ENCODE data around the gene FADS2. TPM values are rescaled to one million over a fixed set of nuclear protein-coding genes. Genes with fewer than 3 reads are reported as not detected.

The FADS2 gene
- total RNA-seq, 1 experiment from 2014 or later = not detected

DNA sequence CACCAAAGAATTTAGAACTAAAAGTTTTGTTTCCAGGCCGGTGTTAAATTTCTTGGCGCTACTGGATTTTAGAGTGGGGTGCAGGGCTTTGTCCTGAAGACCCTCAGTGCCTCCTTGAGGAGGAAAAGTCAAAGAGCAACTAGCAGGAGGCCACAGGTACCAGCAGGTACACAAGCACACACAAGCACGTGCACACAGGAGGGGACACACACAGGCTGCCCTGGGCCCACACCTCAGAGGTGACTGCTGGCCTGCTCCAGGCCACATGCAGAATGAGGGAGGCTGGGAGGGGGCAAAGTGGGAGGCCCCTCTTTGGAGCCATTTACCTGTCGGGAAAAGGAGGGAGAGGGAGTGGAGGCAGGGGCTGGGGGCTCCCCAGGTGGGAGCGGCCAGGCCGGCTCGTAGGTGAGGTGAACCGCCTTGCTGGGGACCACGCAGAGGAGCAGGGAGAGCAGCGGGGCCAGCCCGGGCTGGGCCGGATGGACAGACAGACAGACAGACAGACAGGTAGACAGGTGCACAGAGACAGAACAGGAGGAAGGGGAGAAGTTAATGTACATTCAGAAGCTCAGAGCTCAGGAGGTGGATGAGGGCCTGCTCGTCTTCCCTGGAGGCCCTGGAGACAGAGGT lies 77.1 kb downstream of the FADS2 start:
- no peak for DNase-seq (ENCODE audit: low spot score)

DNA sequence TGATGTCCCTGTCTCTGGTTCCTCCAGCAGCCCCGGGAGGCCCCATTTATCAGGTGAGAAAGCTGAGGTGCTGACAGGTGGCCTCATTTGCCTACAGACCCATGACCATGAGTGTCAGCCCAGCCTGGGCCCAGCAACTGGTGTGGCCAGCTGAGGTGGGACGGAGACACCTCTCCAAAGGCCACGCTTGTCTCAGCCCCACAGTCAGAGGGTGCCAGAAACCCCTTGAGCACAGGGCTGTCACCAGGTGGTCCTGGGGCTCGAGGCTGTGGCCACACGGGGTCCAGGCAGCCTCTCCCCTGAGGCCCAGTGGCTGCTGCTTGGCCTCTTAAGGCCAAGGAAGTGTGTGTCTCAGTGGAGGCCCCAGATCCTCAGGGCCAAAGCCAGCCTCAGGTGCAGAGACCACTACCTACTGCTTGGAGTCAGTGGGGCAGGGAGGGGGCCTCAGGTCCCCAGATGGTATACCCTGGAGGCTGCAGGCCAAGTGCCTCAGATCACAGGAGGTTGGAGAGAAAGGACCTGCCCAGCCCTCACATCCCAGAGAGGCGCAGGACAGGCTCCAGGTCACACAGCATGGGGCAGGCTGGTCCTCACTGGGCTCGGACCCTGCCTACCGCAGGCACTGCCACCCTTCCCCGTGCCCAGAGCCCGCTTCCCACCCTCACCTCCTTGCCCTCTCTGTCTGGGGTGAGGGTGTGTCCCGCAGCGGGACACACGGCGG lies 77.9 kb downstream of the FADS2 start:
- DNase-seq (ENCODE audit: low spot score) = no peak

DNA sequence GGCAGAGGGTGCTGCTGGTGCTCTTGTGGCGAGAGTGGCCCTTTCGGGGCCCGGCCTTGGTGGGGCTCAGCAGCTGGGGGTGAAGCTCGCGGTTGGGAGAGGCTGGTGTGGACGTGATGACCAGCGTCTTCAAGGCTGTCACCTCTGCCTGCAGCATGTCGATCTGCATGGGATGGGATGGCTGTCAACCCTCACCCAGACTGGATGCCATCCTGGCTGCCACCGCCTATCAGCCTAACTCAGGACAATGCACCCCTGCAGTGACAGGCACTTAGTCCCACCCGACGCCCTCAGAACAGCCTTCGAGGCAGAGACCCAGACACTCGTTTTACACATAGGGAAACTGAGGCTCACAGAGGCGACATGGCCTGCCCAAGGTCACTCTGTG lies 78.4 kb downstream of the FADS2 start:
- no peak for DNase-seq (ENCODE audit: low spot score)

DNA sequence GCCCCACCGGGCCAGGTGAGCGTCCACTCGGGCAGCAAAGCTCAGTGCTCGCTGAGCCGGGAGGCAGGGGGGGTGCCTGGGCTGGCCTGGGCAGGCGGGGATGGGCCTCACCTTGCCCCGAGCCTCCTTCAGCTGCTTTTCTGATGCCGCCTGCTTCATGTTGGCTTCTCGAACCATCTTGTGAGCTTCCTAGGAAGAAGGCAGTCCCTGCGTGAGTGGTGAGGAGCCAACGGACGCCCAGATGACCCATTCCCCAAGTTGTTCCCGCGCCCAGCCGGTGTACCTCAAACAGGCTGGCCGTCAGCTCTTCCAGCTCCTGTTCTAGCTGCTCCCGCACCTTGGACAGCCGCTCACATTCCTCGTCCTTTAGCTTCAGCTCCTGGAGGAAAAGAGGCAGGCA lies 79.2 kb downstream of the FADS2 start:
- no peak for DNase-seq (ENCODE audit: low spot score)

DNA sequence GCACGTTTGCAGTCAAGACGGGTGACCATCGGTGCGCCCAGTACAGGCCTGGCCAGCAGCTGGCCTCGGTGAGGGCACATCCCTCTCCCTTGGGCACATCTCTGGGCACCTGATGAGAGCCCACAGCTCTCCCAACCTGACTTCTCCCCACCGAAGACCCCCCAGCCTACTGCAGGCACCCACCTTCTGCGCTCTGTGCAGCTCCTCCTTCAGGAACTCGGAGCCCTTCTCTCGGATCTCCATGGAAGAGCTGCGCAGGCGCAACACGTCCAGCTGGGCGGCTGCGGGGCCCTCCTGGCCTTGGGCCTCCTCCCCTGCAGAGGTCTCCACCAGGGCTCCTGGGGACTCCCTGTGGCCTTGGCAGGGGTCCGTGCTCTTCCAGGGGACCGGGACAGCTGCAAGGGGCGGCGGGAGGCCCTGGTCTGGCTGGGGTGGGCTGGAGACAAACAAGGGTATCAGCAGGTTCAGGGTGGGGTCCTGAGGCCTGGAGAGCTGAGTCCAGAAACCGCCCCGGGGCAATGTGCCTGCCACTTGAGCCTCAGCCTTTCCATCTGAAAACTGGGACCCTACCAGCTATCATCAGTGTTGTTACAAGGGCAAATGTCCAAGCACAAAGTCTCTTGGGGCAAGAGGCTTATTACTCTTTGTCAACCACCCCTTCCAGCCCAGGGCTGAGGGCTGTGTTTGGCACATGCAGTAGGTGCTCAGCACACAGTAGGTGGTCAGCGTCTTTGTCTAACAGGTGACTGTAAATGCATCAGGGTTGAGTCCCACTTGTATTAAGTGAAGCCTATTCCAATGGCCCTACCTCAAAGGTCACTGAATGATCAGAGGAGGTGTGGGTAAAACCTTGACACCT lies 80.0 kb downstream of the FADS2 start:
- DNase-seq (ENCODE audit: low spot score) = no peak

DNA sequence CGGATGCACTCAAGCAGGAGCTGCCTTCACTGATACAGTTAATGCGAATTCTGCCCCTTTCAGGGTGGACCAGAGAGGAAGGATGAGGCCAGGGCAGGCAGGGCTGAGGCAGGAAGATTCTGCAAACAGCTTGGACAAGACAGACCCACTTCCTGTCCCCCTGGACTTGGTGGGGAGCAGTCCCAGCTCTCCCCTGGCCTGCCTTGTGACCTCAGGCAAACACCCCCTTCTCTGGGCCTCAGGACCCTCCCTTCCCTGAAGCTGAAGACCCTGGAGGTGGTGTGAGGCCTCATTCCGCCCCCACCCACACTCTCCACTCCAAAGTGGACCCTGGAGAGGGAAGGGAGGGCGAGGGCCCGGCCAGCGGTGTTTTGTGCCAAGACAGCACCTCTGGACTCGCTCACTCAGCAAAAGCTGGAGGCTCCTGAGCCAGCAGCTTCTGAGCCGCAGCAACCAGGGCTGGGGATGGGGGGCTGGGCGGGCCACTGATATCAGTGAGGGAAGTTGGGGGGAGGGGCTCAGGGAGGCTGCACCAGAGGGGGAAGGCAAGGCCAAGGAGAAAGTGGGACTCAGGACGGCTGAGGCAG lies 80.7 kb downstream of the FADS2 start:
- DNase-seq (ENCODE audit: low spot score) = no peak

DNA sequence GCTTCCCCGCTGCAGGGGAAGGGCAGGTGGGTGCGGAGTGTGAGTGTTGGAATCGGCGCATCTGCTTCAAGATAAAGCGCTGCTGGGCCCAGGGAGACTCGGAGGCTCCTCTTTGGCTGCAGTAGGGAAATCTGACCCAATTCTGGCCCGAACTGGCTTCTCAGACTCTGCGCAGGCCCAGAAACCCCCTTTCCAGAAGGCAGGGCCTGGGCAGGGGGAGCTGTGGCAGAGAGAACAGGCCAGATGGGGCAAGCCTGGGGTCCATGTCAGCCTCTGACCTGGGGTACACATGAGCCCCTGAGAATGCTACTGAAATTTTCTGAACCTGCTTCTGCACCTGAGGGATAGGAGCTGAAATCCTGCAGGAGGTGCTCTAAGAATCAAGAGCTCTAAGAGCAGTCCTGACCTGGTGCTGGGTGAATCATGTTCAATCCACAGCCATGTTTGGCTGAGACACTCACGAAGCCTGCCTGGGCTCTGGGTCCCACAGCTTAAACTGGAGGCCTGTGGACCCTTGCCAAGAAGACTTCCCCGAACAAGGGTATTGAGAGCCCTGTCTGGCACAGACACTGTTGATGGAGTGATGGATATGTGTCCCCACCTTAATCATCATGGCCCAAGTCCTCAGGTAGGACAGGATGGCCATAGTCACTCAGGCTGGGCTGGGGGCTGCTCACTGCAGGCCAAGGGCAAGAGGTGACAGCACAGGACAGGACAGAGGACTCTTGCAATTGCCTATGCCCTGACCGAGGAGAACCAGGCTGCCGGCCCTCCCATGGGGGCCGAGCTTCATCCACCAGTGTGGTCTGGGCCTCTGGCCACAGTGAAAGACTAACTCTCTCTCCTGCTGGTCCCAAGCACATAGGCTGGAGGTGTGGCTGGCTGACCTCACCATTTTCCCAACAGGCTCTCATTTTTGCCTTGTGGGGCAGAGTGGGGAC lies 82.4 kb downstream of the FADS2 start:
- DNase-seq (ENCODE audit: low spot score) = no peak

DNA sequence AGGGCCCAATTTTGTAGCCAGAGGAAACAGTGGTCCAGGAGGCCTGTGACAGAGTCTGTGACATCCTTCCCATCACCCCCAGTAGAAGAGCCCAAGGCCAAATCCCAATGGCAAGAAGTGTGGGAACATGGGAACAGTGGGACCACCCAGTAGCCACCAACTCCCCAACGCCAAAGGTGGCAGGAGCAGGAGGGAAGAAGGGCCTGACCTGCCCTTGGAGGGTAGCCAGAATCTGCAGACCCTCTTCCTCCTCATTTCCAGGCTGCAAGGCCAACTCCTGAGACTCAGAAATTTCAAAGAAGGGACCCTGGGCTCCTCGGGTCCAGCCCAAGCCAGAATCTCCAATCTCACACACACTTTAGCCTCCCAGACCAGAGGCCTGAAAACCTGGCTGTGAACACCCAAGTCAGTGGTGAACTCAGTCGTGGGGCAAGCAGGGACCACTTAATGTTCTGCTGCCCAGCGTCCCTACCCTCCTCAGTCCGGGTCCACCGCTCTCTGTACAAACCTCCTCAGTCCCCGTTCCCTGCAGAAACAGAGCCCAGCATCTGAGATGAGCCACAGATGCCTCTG lies 83.1 kb downstream of the FADS2 start:
- no peak for DNase-seq (ENCODE audit: low spot score)

DNA sequence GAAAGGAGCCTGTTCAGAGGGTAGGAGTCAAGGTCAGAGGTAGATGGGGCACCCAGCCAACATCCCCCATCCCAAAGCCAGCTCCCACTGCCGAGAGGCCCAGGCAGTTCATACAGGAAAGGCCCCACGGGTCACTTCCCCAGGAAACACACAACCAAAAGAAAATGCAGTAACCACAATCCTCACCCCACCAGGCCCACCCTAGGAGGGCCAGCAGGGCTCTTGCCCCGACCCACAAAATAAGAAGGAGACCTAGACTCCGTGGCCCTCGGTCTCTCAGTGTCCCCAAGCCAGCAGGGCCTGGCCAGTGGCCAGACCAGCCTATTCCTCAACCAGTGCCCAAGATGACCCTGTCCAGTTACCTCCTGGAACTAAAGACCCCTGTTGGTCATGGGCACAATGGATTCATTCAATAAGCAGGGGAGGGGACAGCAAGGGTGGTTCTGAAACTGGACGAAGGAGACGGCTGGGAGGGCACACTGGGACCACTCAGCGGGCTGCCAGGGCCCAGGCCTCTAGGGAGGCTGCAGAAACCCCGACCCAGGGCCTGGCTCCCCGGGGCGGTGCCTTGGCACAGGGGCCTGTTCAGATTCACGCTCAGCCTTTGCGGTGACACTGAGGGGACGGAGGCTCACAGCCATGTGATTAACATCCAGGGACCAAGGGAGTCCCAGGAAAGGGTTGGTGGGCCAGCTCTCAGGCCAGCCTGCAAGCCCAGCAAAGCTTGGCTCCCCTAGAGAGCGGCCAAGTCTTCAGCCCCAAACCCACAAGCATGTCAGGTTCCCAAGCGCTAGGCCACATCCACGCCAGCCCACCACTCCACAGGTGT lies 83.8 kb downstream of the FADS2 start:
- no peak for DNase-seq (ENCODE audit: low spot score)

DNA sequence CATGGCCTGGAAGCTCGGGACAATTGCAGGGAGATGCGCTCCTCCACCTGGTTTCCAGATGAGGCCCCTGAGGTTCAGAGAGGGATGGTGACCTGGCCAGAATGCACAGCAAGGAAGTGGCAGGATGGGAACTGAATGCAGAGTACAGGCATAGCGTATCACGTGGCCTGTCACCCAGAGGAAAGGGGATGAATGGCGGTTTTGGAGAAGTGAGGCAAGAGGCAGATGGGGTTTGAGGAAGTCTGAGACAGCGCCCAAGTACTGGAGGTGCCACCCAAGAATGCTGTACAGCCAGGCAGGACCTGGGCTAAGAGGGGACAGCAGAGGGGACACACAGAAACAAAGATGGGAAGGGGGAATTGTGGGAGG lies 84.4 kb downstream of the FADS2 start:
- DNase-seq (ENCODE audit: low spot score) = no peak

DNA sequence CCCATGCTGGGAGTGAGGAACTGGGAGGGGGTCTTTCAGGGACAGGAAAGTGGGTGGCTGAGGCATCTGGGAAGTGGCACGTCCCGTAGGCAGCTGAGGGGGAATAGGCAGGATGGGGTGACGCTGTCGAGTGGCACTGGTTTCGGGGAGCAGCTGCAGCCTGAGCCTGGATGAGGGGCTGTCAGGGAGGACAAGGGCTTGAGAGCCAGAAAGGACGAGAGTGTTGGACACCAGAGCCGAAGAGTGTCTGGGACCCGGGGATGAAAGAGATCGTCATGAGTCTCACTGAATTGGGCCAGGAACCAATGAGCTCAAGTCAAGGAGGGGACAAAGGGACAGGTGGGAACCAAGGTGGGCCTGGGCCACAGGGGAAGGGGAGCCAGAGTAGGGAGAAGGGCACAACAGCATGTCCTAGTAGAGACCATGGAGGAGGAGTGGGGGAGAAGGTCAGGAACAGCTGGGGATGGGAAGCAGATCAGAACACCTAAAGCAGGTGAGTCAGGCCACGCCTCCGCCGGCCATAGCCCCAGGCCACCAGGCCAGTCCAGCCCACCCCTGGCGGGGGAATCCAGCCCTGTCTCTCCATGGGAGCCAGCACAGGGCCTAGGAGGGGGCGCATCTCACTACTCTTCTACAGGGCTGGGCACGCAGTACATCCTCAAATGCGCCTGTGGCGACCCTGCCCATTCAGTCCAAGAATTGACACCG lies 85.0 kb downstream of the FADS2 start:
- no peak for DNase-seq (ENCODE audit: low spot score)

DNA sequence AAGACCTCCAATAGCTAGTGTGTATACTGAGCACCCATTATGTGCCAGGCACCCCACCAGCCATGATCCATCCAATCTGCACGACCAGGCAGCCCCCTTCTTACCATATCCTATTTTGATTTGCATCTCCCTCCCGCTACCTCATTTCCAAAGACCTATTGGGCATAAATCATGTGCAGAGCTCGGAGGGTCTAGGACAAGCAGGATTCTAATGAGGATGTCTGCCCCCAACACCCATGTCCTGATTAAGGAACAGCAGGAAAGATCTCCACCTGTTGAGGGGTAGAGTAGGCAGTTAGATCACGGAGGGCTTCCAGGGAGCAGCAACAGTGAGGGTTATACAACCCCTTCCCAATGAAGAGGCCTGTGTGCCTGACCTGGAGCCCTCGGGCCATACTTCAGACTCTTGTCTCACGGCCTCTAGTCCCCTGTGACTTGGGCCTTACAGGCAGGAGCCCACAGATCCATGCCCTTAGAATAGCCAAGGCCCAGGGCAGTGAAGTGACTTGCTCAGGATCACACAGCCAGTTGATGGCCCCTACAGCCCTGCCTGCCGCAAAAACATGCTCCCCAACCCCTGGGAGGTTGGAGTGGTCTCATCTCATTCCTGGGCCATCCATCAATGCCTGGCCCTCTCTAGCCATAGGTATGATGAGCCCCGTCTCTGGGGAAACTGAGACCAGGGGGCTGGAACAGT lies 85.7 kb downstream of the FADS2 start:
- no peak for DNase-seq (ENCODE audit: low spot score)

DNA sequence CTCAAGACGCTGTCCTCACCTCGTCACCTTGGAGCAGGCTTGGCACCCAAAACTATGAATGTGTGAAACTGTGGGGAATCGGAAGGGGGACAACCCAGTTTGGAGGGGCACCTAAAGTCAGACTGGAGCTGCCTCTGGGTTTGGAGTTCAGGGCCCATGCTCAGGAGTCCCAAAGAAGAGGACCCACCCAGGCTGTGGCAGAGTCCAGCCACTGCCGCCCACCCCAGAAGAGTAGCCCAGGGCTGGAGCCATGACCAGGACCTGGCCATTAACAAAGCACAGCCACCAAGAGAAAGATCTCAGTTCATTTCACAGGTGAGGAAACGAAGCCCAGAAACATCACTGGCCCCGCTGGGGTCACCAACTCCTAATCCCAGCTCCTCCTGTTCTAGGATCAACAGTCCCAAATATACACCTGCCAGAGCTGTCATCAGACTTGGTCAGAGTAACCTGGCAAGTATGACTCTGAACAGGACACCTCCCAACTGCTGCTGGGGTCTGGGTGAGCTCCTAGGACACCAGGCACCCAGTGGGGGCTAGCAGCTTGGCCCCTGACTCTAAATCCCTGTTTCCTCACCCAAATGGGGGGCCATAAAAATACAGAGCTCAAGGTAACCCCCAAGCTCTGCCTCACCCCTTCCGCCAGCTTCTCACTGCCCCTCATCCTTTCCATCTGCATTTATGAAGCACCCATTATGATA lies 86.5 kb downstream of the FADS2 start:
- DNase-seq (ENCODE audit: low spot score) = no peak

DNA sequence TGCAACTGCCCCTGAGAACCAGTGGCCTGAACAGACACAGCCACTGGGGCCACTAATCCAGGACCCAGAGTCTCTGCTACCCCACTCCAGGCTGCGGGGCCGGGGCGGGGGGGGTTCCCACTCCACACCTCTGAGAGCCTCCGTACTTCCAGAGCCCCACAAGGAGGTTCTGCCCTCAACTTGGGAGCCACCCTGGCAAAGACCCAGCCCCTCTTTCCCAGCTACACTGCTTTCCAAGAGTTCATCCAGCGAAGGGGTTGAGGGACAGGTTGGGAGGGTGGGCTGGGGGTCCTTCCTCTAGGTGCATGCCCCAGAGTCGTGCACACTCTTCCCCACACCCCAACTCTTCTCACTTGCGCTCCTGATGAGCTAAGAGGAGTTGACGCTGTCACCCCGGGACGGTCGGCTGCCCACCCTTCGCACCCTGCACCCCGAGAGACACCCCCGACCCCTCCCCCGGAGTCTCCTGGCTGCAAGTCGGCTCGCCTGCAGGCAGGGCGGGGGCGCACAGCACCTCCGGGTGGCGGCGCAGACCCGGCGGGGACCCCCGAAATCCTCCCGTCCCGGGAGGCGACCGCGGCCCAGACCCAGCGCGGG lies 88.7 kb downstream of the FADS2 start:
- no peak for DNase-seq (ENCODE audit: low spot score)

Data from HT-29 (cell line).